Spinal cord (tissue), 10 donors: ENCODE data around the gene DOCK10. TPM values are rescaled to one million over a fixed set of nuclear protein-coding genes. Genes with fewer than 3 reads are reported as not detected.
A peak's percentile ranks its signal among the peaks of the same experiment; 100 is the strongest.

Experiments used
- DNase-seq, 6 donors: peaks; one replicate each; pipeline versions ENCODE4 v3.0.0 to v3.0.0-alpha.2; 2013 to 2015; ENCODE audit warnings: low spot score in 6 of 6, low read depth in 4 of 6
- H3K27ac ChIP-seq: one replicate; pipeline ENCODE4 v1.5.1; 2013; ENCODE audit warnings: low read depth, low read length, control low read depth
- H3K27me3 ChIP-seq: one replicate; pipeline ENCODE4 v1.6.1; 2013; ENCODE audit warnings: low read length; ENCODE audit not compliant: control insufficient read depth, insufficient read depth
- H3K36me3 ChIP-seq: one replicate; pipeline ENCODE4 v1.6.1; 2013; ENCODE audit warnings: low read length; ENCODE audit not compliant: control insufficient read depth, insufficient read depth
- H3K4me1 ChIP-seq: one replicate; pipeline ENCODE4 v1.6.1; 2013; ENCODE audit warnings: low read length; ENCODE audit not compliant: control insufficient read depth, insufficient read depth
- H3K4me3 ChIP-seq: one replicate; pipeline ENCODE4 v1.5.1; 2013; ENCODE audit warnings: low read depth, low read length, control low read depth
- H3K9me3 ChIP-seq: one replicate; pipeline ENCODE4 v1.6.1; 2013; ENCODE audit warnings: low read length; ENCODE audit not compliant: control insufficient read depth, insufficient read depth
- WGBS: methylation state at CpG from one replicate; pipeline ENCODE4 v1.1.5; 2013; ENCODE audit warnings: missing lambda C conversion rate; ENCODE audit not compliant: insufficient coverage; 5-methylcytosine and 5-hydroxymethylcytosine counted together
- polyA plus RNA-seq, 2 donors: library from polyadenylated mRNA; unstranded; fragments of 120-200 nt; gene quantifications; one replicate each; pipeline ENCODE4 v1.2.1, GENCODE V29; 2013; ENCODE audit not compliant: insufficient read length in 2 of 2
- total RNA-seq, 2 donors: library from RNA; depleted of rRNA in 1 of 2; stranded (reverse); fragments of 120-200 nt in 1 of 2; fragments of >200 nt in 1 of 2; gene quantifications; one replicate each; pipeline versions ENCODE4 v1.2.3 to v1.2.4, GENCODE V29; 2013 to 2014
- donor health status: healthy.

DOCK10 gene
- total and polyA plus RNA-seq, 4 donors = 44.4 to 87.9 (median 61.0) TPM

DNA sequence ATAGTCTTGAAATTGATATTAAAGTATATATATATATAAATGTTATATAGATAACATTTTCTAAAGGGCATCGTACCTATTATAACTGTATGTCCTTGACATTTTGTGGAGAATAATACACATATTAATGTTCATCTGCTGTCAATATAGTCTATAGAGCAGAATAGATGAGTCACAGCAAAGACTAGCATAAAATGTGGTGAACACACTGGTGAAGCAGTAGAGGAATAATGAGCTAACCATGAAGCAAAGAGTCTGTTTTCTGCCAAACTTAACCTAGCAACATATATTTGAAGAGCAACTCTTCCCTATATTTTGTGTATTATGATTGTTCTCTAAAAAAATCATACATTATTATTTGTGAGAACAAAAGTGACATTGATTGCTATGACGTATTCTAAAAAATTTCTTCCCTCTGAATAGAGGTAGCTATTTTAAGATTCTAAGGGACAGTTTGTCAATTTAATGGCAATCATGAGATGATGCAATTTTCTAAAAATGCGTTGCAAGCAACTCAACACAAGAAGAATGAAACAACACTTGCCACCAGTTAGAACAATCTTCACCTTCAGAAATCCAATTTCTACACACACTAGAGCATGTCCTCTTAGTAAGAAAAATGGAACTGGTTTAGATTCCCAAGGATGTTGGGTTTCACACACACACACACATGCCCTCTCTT lies 22.0 kb downstream of the DOCK10 start:
- Histone ChIP-seq H3K4me3 (no peak overlapping the region), H3K9me3 (no peaks in the 10 kb centered on the region), H3K4me1 (no peaks in the 10 kb centered on the region), H3K27ac (no peak overlapping the region), H3K27me3 (no peaks in the 10 kb centered on the region), H3K36me3 (no peaks in the 10 kb centered on the region)
- peak in 1 of 6 donors; percentile 17 for DNase-seq
- no CpG with 5 or more reads among the region's 3 CpGs for WGBS

DNA sequence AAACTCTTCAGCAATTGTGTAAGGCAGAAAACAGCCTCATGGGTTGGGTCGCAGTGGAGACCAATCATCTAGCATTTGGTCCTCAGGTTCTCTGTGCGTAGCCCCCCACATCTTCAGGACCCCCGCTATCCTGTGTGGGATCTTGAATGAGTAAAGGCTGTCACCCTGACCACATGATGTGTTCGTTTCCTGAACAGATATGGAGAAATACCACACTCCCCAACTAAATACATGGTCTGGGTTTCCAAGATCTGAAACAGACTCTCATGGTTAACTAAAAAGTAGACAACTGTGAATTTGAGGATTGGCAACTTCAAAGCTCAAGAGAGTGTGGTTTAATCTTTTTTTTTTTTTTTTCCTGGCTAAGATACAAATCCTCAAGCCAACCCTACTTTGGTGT lies 23.2 kb downstream of the DOCK10 start:
- Histone ChIP-seq H3K27ac (no peak overlapping the region), H3K4me3 (no peak overlapping the region)

GRCh38 chr2:225017713-225018112 lies 24.6 kb downstream of the DOCK10 start:
- Histone ChIP-seq H3K4me1 (no peaks in the 10 kb centered on the region), H3K9me3 (no peaks in the 10 kb centered on the region), H3K27me3 (no peaks in the 10 kb centered on the region), H3K4me3 (no peak overlapping the region), H3K27ac (no peak overlapping the region), H3K36me3 (no peaks in the 10 kb centered on the region)
- DNase-seq = peak in 1 of 6 donors; percentile 13
- no CpG with 5 or more reads among the region's 3 CpGs for WGBS

More for the DNA sequence above, 23.2 kb downstream of the DOCK10 start:
- H3K36me3 ChIP-seq = no peaks in the 10 kb centered on the region
- H3K9me3 ChIP-seq = no peaks in the 10 kb centered on the region
- DNase-seq = no peak
- no peaks in the 10 kb centered on the region for H3K27me3 ChIP-seq
- WGBS = no CpG with 5 or more reads among the region's 4 CpGs
- no peaks in the 10 kb centered on the region for H3K4me1 ChIP-seq

GRCh38 chr2:225017098-225017685 lies 25.1 kb downstream of the DOCK10 start:
- no peaks in the 10 kb centered on the region for H3K36me3 ChIP-seq
- WGBS = no CpG with 5 or more reads among the region's 2 CpGs
- DNase-seq = no peak
- no peak overlapping the region for H3K27ac ChIP-seq
- H3K4me3 ChIP-seq = no peak overlapping the region
- no peaks in the 10 kb centered on the region for H3K27me3 ChIP-seq
- H3K9me3 ChIP-seq = no peaks in the 10 kb centered on the region
- no peaks in the 10 kb centered on the region for H3K4me1 ChIP-seq

DNA sequence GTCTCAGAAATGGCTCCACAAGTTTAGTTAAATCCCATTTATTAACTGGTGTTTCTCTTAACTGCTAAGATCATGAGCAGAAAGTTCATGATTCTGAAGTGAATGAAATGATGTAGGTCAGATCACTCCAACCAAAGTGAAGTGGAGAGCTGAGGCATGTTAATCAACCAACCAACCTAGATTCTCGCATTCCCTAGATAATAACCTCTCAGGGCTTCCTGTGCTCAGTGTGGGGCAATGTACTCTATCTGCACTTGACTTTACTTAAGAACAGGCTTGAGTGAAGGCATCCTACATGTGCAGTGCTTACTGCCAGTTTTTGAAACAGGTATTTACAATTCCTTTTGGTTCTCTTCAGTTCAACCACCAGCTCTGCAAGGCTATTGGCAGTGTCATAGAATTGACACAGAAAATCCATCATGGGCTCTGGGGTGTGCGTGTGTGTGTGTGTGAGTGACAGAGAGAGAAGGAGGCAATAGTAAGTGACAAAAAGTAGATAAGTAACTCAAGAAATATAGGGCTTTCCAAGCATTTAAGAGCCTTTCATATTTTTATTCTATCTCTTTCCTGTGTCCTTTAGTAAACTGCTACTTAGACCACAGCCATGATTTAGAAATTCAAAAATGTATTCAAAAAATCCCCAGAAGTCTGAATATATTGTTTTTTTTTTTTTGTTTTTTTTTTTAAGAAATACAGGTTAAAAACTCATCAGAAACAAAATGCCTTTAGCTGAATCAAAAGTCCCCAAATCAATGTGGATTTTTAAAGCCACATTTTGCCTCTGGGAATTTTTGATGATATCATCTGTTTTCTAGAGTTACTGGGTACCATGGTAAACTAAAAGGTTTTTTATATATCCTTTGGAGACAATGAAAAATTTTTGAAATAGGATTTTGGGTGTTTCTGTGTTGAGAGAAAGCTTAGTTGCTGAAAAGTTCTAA lies 28.6 kb downstream of the DOCK10 start:
- H3K27ac ChIP-seq = no peak overlapping the region
- H3K36me3 ChIP-seq = no peaks in the 10 kb centered on the region
- no peak overlapping the region for H3K4me3 ChIP-seq
- no peaks in the 10 kb centered on the region for H3K27me3 ChIP-seq
- H3K4me1 ChIP-seq = peaks cover 2% of the 10 kb centered on the region
- WGBS = 67% methylated on average over 1 of the region's 2 CpGs
- peak in 1 of 6 donors; percentile 6 for DNase-seq
- no peaks in the 10 kb centered on the region for H3K9me3 ChIP-seq

GRCh38 chr2:225011585-225011984 lies 30.7 kb downstream of the DOCK10 start:
- Histone ChIP-seq H3K4me1 (peaks cover 2% of the 10 kb centered on the region), H3K36me3 (no peaks in the 10 kb centered on the region), H3K27me3 (no peaks in the 10 kb centered on the region), H3K27ac (no peak overlapping the region), H3K4me3 (no peak overlapping the region), H3K9me3 (no peaks in the 10 kb centered on the region)
- WGBS = 68% methylated on average over 7 of the region's 11 CpGs
- DNase-seq = no peak

GRCh38 chr2:225010804-225011203 lies 31.5 kb downstream of the DOCK10 start:
- Histone ChIP-seq H3K36me3 (no peaks in the 10 kb centered on the region), H3K27ac (no peak overlapping the region), H3K9me3 (no peaks in the 10 kb centered on the region), H3K4me3 (no peak overlapping the region), H3K4me1 (peaks cover 2% of the 10 kb centered on the region), H3K27me3 (no peaks in the 10 kb centered on the region)
- WGBS = no CpG with 5 or more reads among the region's 4 CpGs
- no peak for DNase-seq

- Histone ChIP-seq H3K4me1 (peaks cover 2% of the 10 kb centered on the region), H3K27me3 (no peaks in the 10 kb centered on the region), H3K27ac (no peak overlapping the region), H3K4me3 (no peak overlapping the region), H3K9me3 (no peaks in the 10 kb centered on the region), H3K36me3 (no peaks in the 10 kb centered on the region)
- DNase-seq = no peak
- no CpG with 5 or more reads among the region's 2 CpGs for WGBS
Measured at GRCh38 chr2:225009768-225010167, 32.5 kb downstream of the DOCK10 start.

DNA sequence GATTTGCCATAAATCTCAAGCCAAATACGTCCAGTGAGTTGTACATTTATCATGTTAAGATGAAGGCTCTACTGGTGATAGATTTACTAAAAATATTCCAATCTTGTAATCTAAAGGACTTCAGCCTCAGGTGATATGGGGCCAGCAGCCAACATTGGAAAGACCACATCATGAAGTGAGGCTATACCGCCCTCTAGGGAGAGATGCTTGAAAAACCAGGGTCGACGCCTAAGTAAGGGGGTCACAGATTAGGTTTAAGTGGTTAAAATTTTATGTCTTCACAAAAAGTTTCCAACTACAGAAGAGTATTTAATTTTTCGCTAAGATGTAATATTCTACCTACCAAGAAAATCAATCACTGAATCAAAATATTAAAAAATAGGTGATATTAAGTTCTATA lies 33.3 kb downstream of the DOCK10 start:
- WGBS = no CpG with 5 or more reads among the region's 5 CpGs
- H3K36me3 ChIP-seq = no peaks in the 10 kb centered on the region
- no peak overlapping the region for H3K4me3 ChIP-seq
- H3K9me3 ChIP-seq = no peaks in the 10 kb centered on the region
- H3K4me1 ChIP-seq = peaks cover 2% of the 10 kb centered on the region
- DNase-seq = no peak
- H3K27ac ChIP-seq = no peak overlapping the region
- H3K27me3 ChIP-seq = no peaks in the 10 kb centered on the region
